ENCODE measurements around the gene PIAS1.

PIAS1 gene

GRCh38 chr15:68183616-68184315 is 129.7 kb downstream of the PIAS1 start:
- Mint-ChIP-seq H3K4me1 (ENCODE audit: low read depth) (peaks cover 11% of the 10 kb centered on the region), H3K27ac (peak overlapping the region; percentile 87), H3K27me3 (no peaks in the 10 kb centered on the region), H3K36me3 (ENCODE audit: low read depth) (peaks cover 87% of the 10 kb centered on the region), H3K9me3 (no peaks in the 10 kb centered on the region), H3K4me3 (no peak overlapping the region)
- no peak for DNase-seq

GRCh38 chr15:68184616-68185480 is 130.7 kb downstream of the PIAS1 start:
- Mint-ChIP-seq H3K9me3 (no peaks in the 10 kb centered on the region), H3K27ac (peak overlapping the region; percentile 87), H3K4me1 (ENCODE audit: low read depth) (peaks cover 11% of the 10 kb centered on the region), H3K4me3 (no peak overlapping the region), H3K27me3 (no peaks in the 10 kb centered on the region), H3K36me3 (ENCODE audit: low read depth) (peaks cover 90% of the 10 kb centered on the region)
- DNase-seq, result no peak

GRCh38 chr15:68186671-68187397 is 132.7 kb downstream of the PIAS1 start:
- no peak for DNase-seq
- H3K27ac Mint-ChIP-seq, result peak overlapping the region; percentile 62
- H3K36me3 Mint-ChIP-seq (ENCODE audit: low read depth), result peaks cover 90% of the 10 kb centered on the region
- H3K4me1 Mint-ChIP-seq (ENCODE audit: low read depth), result peaks cover 11% of the 10 kb centered on the region
- H3K4me3 Mint-ChIP-seq, result no peak overlapping the region
- no peaks in the 10 kb centered on the region for H3K9me3 Mint-ChIP-seq
- H3K27me3 Mint-ChIP-seq, result no peaks in the 10 kb centered on the region

GRCh38 chr15:68187559-68187958 is 133.4 kb downstream of the PIAS1 start:
- Mint-ChIP-seq H3K27ac (peak overlapping the region; percentile 62), H3K36me3 (ENCODE audit: low read depth) (peaks cover 94% of the 10 kb centered on the region), H3K9me3 (no peaks in the 10 kb centered on the region), H3K4me1 (ENCODE audit: low read depth) (peaks cover 11% of the 10 kb centered on the region), H3K4me3 (no peak overlapping the region), H3K27me3 (no peaks in the 10 kb centered on the region)
- no peak for DNase-seq

- Mint-ChIP-seq H3K36me3 (ENCODE audit: low read depth) (peaks cover 95% of the 10 kb centered on the region), H3K9me3 (no peaks in the 10 kb centered on the region), H3K27me3 (no peaks in the 10 kb centered on the region), H3K4me3 (no peak overlapping the region), H3K27ac (peak overlapping the region; percentile 67), H3K4me1 (ENCODE audit: low read depth) (peaks cover 8% of the 10 kb centered on the region)
- DNase-seq, result no peak
Observed at GRCh38 chr15:68188647-68189046, 134.5 kb downstream of the PIAS1 start.

GRCh38 chr15:68190048-68190447 is 135.9 kb downstream of the PIAS1 start:
- Mint-ChIP-seq H3K27ac (peak overlapping the region; percentile 2), H3K27me3 (no peaks in the 10 kb centered on the region), H3K4me1 (ENCODE audit: low read depth) (peaks cover 5% of the 10 kb centered on the region), H3K9me3 (no peaks in the 10 kb centered on the region), H3K4me3 (no peak overlapping the region), H3K36me3 (ENCODE audit: low read depth) (peaks cover 94% of the 10 kb centered on the region)
- no peak for DNase-seq

GRCh38 chr15:68191555-68191954 is 137.4 kb downstream of the PIAS1 start:
- Mint-ChIP-seq H3K27ac (peak overlapping the region; percentile 14), H3K9me3 (no peaks in the 10 kb centered on the region), H3K27me3 (no peaks in the 10 kb centered on the region), H3K36me3 (ENCODE audit: low read depth) (peaks cover 96% of the 10 kb centered on the region), H3K4me3 (no peak overlapping the region), H3K4me1 (ENCODE audit: low read depth) (peaks cover 5% of the 10 kb centered on the region)
- no peak for DNase-seq

- H3K4me3 Mint-ChIP-seq, result no peak overlapping the region
- peak overlapping the region; percentile 45 for H3K27ac Mint-ChIP-seq
- H3K9me3 Mint-ChIP-seq, result no peaks in the 10 kb centered on the region
- no peak for DNase-seq
- peaks cover 95% of the 10 kb centered on the region for H3K36me3 Mint-ChIP-seq (ENCODE audit: low read depth)
- no peaks in the 10 kb centered on the region for H3K27me3 Mint-ChIP-seq
- H3K4me1 Mint-ChIP-seq (ENCODE audit: low read depth), result peaks cover 5% of the 10 kb centered on the region
Observed at GRCh38 chr15:68192117-68192516, 138.0 kb downstream of the PIAS1 start.

GRCh38 chr15:68192804-68193486 is 138.8 kb downstream of the PIAS1 start:
- DNase-seq, result no peak
- Mint-ChIP-seq H3K27me3 (no peaks in the 10 kb centered on the region), H3K36me3 (ENCODE audit: low read depth) (peaks cover 95% of the 10 kb centered on the region), H3K4me3 (no peak overlapping the region), H3K4me1 (ENCODE audit: low read depth) (no peaks in the 10 kb centered on the region), H3K27ac (peak overlapping the region; percentile 45), H3K9me3 (no peaks in the 10 kb centered on the region)

GRCh38 chr15:68195336-68196112 is 141.4 kb downstream of the PIAS1 start:
- H3K27ac Mint-ChIP-seq, result peak overlapping the region; percentile 75
- no peaks in the 10 kb centered on the region for H3K9me3 Mint-ChIP-seq
- no peaks in the 10 kb centered on the region for H3K4me1 Mint-ChIP-seq (ENCODE audit: low read depth)
- H3K36me3 Mint-ChIP-seq (ENCODE audit: low read depth), result peaks cover 85% of the 10 kb centered on the region
- H3K27me3 Mint-ChIP-seq, result no peaks in the 10 kb centered on the region
- H3K4me3 Mint-ChIP-seq, result no peak overlapping the region
- DNase-seq, result no peak

- H3K27me3 Mint-ChIP-seq, result no peaks in the 10 kb centered on the region
- no peak for DNase-seq
- H3K27ac Mint-ChIP-seq, result peak overlapping the region; percentile 83
- peaks cover under 1% of the 10 kb centered on the region for H3K4me1 Mint-ChIP-seq (ENCODE audit: low read depth)
- H3K36me3 Mint-ChIP-seq (ENCODE audit: low read depth), result peaks cover 77% of the 10 kb centered on the region
- no peaks in the 10 kb centered on the region for H3K9me3 Mint-ChIP-seq
- H3K4me3 Mint-ChIP-seq, result no peak overlapping the region
Observed at GRCh38 chr15:68196445-68197169, 142.5 kb downstream of the PIAS1 start.

- H3K27ac Mint-ChIP-seq, result peak overlapping the region; percentile 83
- H3K4me3 Mint-ChIP-seq, result no peak overlapping the region
Observed at GRCh38 chr15:68197170-68197492, 143.0 kb downstream of the PIAS1 start.

More at GRCh38 chr15:68197170-68197492, 143.0 kb downstream of the PIAS1 start:
- Mint-ChIP-seq H3K36me3 (ENCODE audit: low read depth) (peaks cover 73% of the 10 kb centered on the region), H3K4me1 (ENCODE audit: low read depth) (peaks cover 3% of the 10 kb centered on the region), H3K27me3 (no peaks in the 10 kb centered on the region), H3K9me3 (no peaks in the 10 kb centered on the region)
- DNase-seq, result no peak
